Mesendoderm (in vitro differentiated cells): Measurements from ENCODE around the gene FMNL2.

ENCODE experiments used
- DNase-seq: peaks from one replicate; pipeline ENCODE4 v3.0.0; 2013
- H2AK5ac ChIP-seq: 2 replicates; pipeline ENCODE4 v1.6.1; 2013; ENCODE audit warnings: low read length, inconsistent platforms
- H2BK120ac ChIP-seq: 2 replicates; pipeline ENCODE4 v1.6.1; 2013; ENCODE audit warnings: low read depth, mild to moderate bottlenecking, low read length, moderate library complexity, mixed read lengths
- H2BK15ac ChIP-seq: replicated peaks from 2 replicates; pipeline ENCODE4 v1.6.1; 2013; ENCODE audit warnings: low read depth, mild to moderate bottlenecking, moderate library complexity
- H2BK5ac ChIP-seq: 2 replicates; pipeline ENCODE4 v1.6.1; 2013; ENCODE audit warnings: low read length, inconsistent platforms
- H3K18ac ChIP-seq: 2 replicates; pipeline ENCODE4 v1.6.1; 2013; ENCODE audit warnings: mild to moderate bottlenecking, low read length, mixed read lengths
- H3K23ac ChIP-seq: one replicate; pipeline ENCODE4 v1.6.1; 2013; ENCODE audit warnings: low read length
- H3K27ac ChIP-seq: 2 replicates; pipeline ENCODE4 v1.5.1; 2013; ENCODE audit warnings: low read depth, mild to moderate bottlenecking, inconsistent platforms, low read length, moderate library complexity
- H3K27me3 ChIP-seq: 2 replicates; pipeline ENCODE4 v1.6.1; 2013; ENCODE audit warnings: low read length, control low read depth, mild to moderate bottlenecking, inconsistent platforms; ENCODE audit not compliant: insufficient read depth, poor library complexity
- H3K36me3 ChIP-seq: 2 replicates; pipeline ENCODE4 v1.6.1; 2013; ENCODE audit warnings: low read length, inconsistent platforms; ENCODE audit not compliant: control insufficient read depth, insufficient read depth
- H3K4ac ChIP-seq: one replicate; pipeline ENCODE4 v1.6.1; 2013; ENCODE audit warnings: low read depth, mild to moderate bottlenecking, low read length, moderate library complexity
- H3K4me1 ChIP-seq: 2 replicates; pipeline ENCODE4 v1.6.1; 2013; ENCODE audit warnings: low read depth, low read length, inconsistent platforms; ENCODE audit not compliant: control insufficient read depth
- H3K4me2 ChIP-seq: 2 replicates; pipeline ENCODE4 v1.6.1; 2013; ENCODE audit warnings: low read length
- H3K4me3 ChIP-seq: 2 replicates; pipeline ENCODE4 v1.5.1; 2013; ENCODE audit warnings: mild to moderate bottlenecking, low read length
- H3K56ac ChIP-seq: one replicate; pipeline ENCODE4 v1.6.1; 2013; ENCODE audit warnings: low read length
- H3K79me1 ChIP-seq: 2 replicates; pipeline ENCODE4 v1.6.1; 2013; ENCODE audit warnings: low read length, inconsistent platforms
- H3K79me2 ChIP-seq: 2 replicates; pipeline ENCODE4 v1.6.1; 2013; ENCODE audit warnings: mild to moderate bottlenecking, low read length; ENCODE audit not compliant: control insufficient read depth, insufficient read depth
- H3K9ac ChIP-seq: 2 replicates; pipeline ENCODE4 v1.6.1; 2013; ENCODE audit warnings: low read length, inconsistent platforms
- H4K5ac ChIP-seq: one replicate; pipeline ENCODE4 v1.6.1; 2013; ENCODE audit warnings: low read length
- H4K8ac ChIP-seq: one replicate; pipeline ENCODE4 v1.6.1; 2013; ENCODE audit warnings: low read depth, mild to moderate bottlenecking, control low read depth, low read length, moderate library complexity
- WGBS: extraction: QIAGEN DNeasy Blood & Tissue Kit; methylation state at CpG from one replicate; pipeline ENCODE4 v1.1.7; 2013; ENCODE audit warnings: low lambda C conversion rate, missing lambda C conversion rate; ENCODE audit not compliant: insufficient coverage; ENCODE audit errors: extremely low coverage; 5-methylcytosine and 5-hydroxymethylcytosine counted together

Gene FMNL2

GRCh38 chr2:152402780-152403759, 68.1 kb downstream of the FMNL2 start:
- no peak overlapping the region for H2BK15ac ChIP-seq
- H3K4ac ChIP-seq = no peak overlapping the region
- peak overlapping the region; percentile 31 for H3K18ac ChIP-seq
- H2BK5ac ChIP-seq = no peak overlapping the region
- no peak overlapping the region for H3K9ac ChIP-seq
- no peak overlapping the region for H3K56ac ChIP-seq
- H3K27ac ChIP-seq = no peak overlapping the region
- no peak for DNase-seq
- no peak overlapping the region for H2AK5ac ChIP-seq
- H3K23ac ChIP-seq = no peak overlapping the region
- H3K4me3 ChIP-seq = no peak overlapping the region
- H4K8ac ChIP-seq = no peak overlapping the region
- H3K27me3 ChIP-seq = no peaks in the 10 kb centered on the region
- peaks cover 44% of the 10 kb centered on the region for H3K79me2 ChIP-seq
- no peak overlapping the region for H3K4me2 ChIP-seq
- H2BK120ac ChIP-seq = no peak overlapping the region
- peaks cover 32% of the 10 kb centered on the region for H3K79me1 ChIP-seq
- no peak overlapping the region for H4K5ac ChIP-seq
- H3K36me3 ChIP-seq = no peaks in the 10 kb centered on the region
- no CpG with 5 or more reads among the region's 12 CpGs for WGBS
- H3K4me1 ChIP-seq = peaks cover 32% of the 10 kb centered on the region

DNA sequence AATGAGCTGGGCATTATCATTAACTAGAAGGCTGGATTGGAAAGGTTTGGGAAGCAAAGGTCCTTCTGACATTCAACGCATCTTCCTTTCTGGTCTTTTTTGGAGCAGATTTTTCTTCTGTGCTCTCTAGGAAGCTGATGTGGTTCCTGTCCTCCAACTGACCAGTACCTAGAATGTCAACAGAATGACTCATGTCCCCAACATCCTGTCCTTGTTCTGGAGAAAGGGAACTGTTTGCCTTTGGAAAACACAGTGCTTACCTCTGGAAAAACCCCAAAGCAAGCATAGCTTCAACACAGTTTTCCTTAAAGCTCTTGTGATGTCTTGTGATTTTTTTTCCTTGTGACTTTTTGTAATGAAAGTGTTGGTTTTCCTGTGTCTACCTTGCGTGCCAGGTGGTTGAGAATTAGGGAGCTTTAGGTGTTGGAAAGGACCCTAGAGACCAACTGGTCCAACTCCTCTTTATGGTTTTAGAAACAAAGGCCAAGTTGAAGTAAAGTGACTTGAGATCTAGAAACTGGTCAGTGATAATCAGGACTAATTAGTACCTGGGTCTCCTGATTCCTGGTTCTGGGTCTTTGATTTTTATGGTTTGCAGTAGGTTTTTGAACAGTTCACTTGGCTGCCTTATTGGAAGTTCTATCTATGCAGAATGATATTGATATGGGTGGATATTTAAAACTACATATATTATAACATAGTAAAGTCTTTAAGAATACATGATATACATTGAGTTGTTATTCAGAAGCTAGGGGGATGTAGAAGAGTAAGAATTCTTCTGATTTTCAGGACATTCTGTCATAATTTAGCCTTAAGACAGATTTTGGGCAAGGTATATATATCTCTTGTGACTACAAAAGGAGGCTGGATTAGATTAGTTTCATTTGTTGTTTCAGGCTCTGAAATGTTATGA, 70.5 kb downstream of the FMNL2 start:
- H4K5ac ChIP-seq = no peak overlapping the region
- no peaks in the 10 kb centered on the region for H3K36me3 ChIP-seq
- WGBS = no CpG with 5 or more reads among the region's 2 CpGs
- no peak overlapping the region for H2BK5ac ChIP-seq
- no peak overlapping the region for H3K23ac ChIP-seq
- H3K18ac ChIP-seq = peak overlapping the region; percentile 76
- no peak overlapping the region for H3K4ac ChIP-seq
- H3K4me1 ChIP-seq = peaks cover 40% of the 10 kb centered on the region
- peak overlapping the region; percentile 12 for H2BK15ac ChIP-seq
- H3K9ac ChIP-seq = no peak overlapping the region
- DNase-seq = peak; percentile 88
- H3K4me2 ChIP-seq = no peak overlapping the region
- H3K56ac ChIP-seq = peak overlapping the region; percentile 5
- no peak overlapping the region for H3K4me3 ChIP-seq
- H2AK5ac ChIP-seq = no peak overlapping the region
- H3K27me3 ChIP-seq = no peaks in the 10 kb centered on the region
- peak overlapping the region; percentile 50 for H3K27ac ChIP-seq
- peaks cover 50% of the 10 kb centered on the region for H3K79me2 ChIP-seq
- no peak overlapping the region for H2BK120ac ChIP-seq
- no peak overlapping the region for H4K8ac ChIP-seq
- H3K79me1 ChIP-seq = peaks cover 33% of the 10 kb centered on the region

GRCh38 chr2:152406119-152406835, 71.3 kb downstream of the FMNL2 start:
- peaks cover 46% of the 10 kb centered on the region for H3K4me1 ChIP-seq
- H3K18ac ChIP-seq = no peak overlapping the region
- no peak overlapping the region for H3K23ac ChIP-seq
- no peak overlapping the region for H2BK5ac ChIP-seq
- H3K4ac ChIP-seq = no peak overlapping the region
- H3K4me3 ChIP-seq = no peak overlapping the region
- no peak for DNase-seq
- no peaks in the 10 kb centered on the region for H3K36me3 ChIP-seq
- H3K27ac ChIP-seq = no peak overlapping the region
- H3K56ac ChIP-seq = no peak overlapping the region
- no peak overlapping the region for H4K5ac ChIP-seq
- no peaks in the 10 kb centered on the region for H3K27me3 ChIP-seq
- H4K8ac ChIP-seq = no peak overlapping the region
- H2BK15ac ChIP-seq = no peak overlapping the region
- peaks cover 46% of the 10 kb centered on the region for H3K79me2 ChIP-seq
- H3K9ac ChIP-seq = no peak overlapping the region
- H3K4me2 ChIP-seq = no peak overlapping the region
- H2AK5ac ChIP-seq = no peak overlapping the region
- no peak overlapping the region for H2BK120ac ChIP-seq
- H3K79me1 ChIP-seq = peaks cover 32% of the 10 kb centered on the region
- no CpG with 5 or more reads among the region's 2 CpGs for WGBS

GRCh38 chr2:152406836-152407161, 71.8 kb downstream of the FMNL2 start:
- no peak overlapping the region for H3K4me2 ChIP-seq
- H3K9ac ChIP-seq = no peak overlapping the region
- peaks cover 49% of the 10 kb centered on the region for H3K79me2 ChIP-seq
- no peak for DNase-seq
- H4K8ac ChIP-seq = no peak overlapping the region
- H2BK5ac ChIP-seq = no peak overlapping the region
- peaks cover 51% of the 10 kb centered on the region for H3K4me1 ChIP-seq
- H3K36me3 ChIP-seq = no peaks in the 10 kb centered on the region
- H3K27me3 ChIP-seq = no peaks in the 10 kb centered on the region
- no peak overlapping the region for H3K4ac ChIP-seq
- H3K23ac ChIP-seq = no peak overlapping the region
- no peak overlapping the region for H3K56ac ChIP-seq
- H2AK5ac ChIP-seq = no peak overlapping the region
- no peak overlapping the region for H4K5ac ChIP-seq
- no peak overlapping the region for H2BK120ac ChIP-seq
- no CpG with 5 or more reads among the region's 2 CpGs for WGBS
- no peak overlapping the region for H3K27ac ChIP-seq
- H3K18ac ChIP-seq = no peak overlapping the region
- no peak overlapping the region for H2BK15ac ChIP-seq
- no peak overlapping the region for H3K4me3 ChIP-seq
- H3K79me1 ChIP-seq = peaks cover 33% of the 10 kb centered on the region

DNA sequence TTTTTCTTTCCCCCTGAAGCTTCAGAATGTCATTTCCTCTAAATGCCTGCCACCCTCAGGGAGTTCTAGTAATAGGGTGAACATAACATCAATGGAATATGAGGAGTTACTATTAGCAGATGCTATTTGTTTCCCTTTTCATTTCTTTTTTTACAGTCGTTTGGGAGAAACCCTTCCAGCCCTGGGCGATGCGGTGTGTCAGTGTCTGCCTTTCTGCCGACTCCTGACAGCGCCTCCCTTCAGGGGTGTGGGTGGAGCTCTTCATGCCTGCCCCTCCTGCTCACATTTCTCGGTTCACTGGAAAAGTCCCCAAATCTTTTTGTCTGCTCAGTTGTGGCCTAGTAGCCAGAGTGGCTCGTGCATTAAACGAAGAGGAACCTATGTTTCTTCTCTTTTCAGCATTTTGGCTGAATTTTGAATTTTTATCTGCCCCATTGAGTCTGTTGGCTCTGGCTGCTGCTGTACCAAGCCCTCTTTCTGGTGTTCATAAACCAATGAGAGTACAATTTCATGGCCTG, 72.3 kb downstream of the FMNL2 start:
- DNase-seq = peak; percentile 86
- H3K4me2 ChIP-seq = peak overlapping the region; percentile 9
- H2BK5ac ChIP-seq = no peak overlapping the region
- H3K4me3 ChIP-seq = no peak overlapping the region
- H3K36me3 ChIP-seq = no peaks in the 10 kb centered on the region
- peak overlapping the region; percentile 91 for H3K18ac ChIP-seq
- H4K5ac ChIP-seq = no peak overlapping the region
- H3K4me1 ChIP-seq = peaks cover 50% of the 10 kb centered on the region
- H2BK15ac ChIP-seq = no peak overlapping the region
- no peaks in the 10 kb centered on the region for H3K27me3 ChIP-seq
- H2BK120ac ChIP-seq = no peak overlapping the region
- peak overlapping the region; percentile 42 for H3K9ac ChIP-seq
- H3K79me2 ChIP-seq = peaks cover 48% of the 10 kb centered on the region
- no peak overlapping the region for H4K8ac ChIP-seq
- peaks cover 31% of the 10 kb centered on the region for H3K79me1 ChIP-seq
- no peak overlapping the region for H3K23ac ChIP-seq
- H2AK5ac ChIP-seq = no peak overlapping the region
- H3K56ac ChIP-seq = peak overlapping the region; percentile 42
- WGBS = no CpG with 5 or more reads among the region's 8 CpGs
- no peak overlapping the region for H3K4ac ChIP-seq
- H3K27ac ChIP-seq = peak overlapping the region; percentile 26
